Liver (tissue), 9 donors: ENCODE measurements around the gene MED29. TPM values are rescaled to one million over a fixed set of nuclear protein-coding genes. Genes with fewer than 3 reads are reported as not detected.

Experiments used
- DNase-seq: peaks from one replicate; pipeline ENCODE4 v3.0.0-alpha.2; 2017; ENCODE audit warnings: low spot score
- H3K27ac ChIP-seq, 2 donors: one replicate each; pipeline ENCODE4 v1.7.0; 2013; ENCODE audit warnings: inconsistent platforms in 2 of 2, low read length in 2 of 2, control low read depth in 1 of 2, low read depth in 1 of 2, mild to moderate bottlenecking in 1 of 2
- H3K27me3 ChIP-seq, 4 donors: one replicate each; pipeline versions ENCODE4 v1.6.1 to v1.7.0; 2013; ENCODE audit warnings: low read length in 3 of 4, inconsistent platforms in 1 of 4, mild to moderate bottlenecking in 1 of 4, moderate library complexity in 1 of 4; ENCODE audit not compliant: control insufficient read depth in 4 of 4, insufficient read depth in 4 of 4
- H3K36me3 ChIP-seq, 4 donors: one replicate each; pipeline versions ENCODE4 v1.6.1 to v1.7.0; 2013; ENCODE audit warnings: low read length in 3 of 4, mild to moderate bottlenecking in 3 of 4, low read depth in 1 of 4, moderate library complexity in 1 of 4; ENCODE audit not compliant: control insufficient read depth in 4 of 4, insufficient read depth in 3 of 4
- H3K4me1 ChIP-seq, 4 donors: one replicate each; pipeline versions ENCODE4 v1.6.1 to v1.7.0; 2013; ENCODE audit warnings: low read length in 3 of 4, mild to moderate bottlenecking in 3 of 4, moderate library complexity in 1 of 4; ENCODE audit not compliant: control insufficient read depth in 4 of 4, insufficient read depth in 4 of 4
- H3K4me3 ChIP-seq, 3 donors: one replicate each; pipeline versions ENCODE4 v1.6.1 to v1.7.0; 2013; ENCODE audit warnings: low read length in 3 of 3, control low read depth in 1 of 3, low read depth in 1 of 3, mild to moderate bottlenecking in 1 of 3
- H3K9ac ChIP-seq, 2 donors: one replicate each; pipeline ENCODE4 v1.7.0; 2013; ENCODE audit warnings: low read length in 2 of 2, mild to moderate bottlenecking in 2 of 2, moderate library complexity in 2 of 2, control low read depth in 1 of 2, low read depth in 1 of 2
- H3K9me3 ChIP-seq, 4 donors: one replicate each; pipeline versions ENCODE4 v1.6.1 to v1.7.0; 2013; ENCODE audit warnings: low read length in 3 of 4; ENCODE audit not compliant: control insufficient read depth in 4 of 4
- ATF3 ChIP-seq: IDR thresholded peaks from 2 replicates; pipeline ENCODE4 v1.6.1; 2016; ENCODE audit warnings: antibody characterized with exemption
- FOXA1 ChIP-seq: IDR thresholded peaks from 2 replicates; pipeline ENCODE4 v1.6.1; 2016; ENCODE audit warnings: antibody characterized with exemption
- HNF4A ChIP-seq, 2 donors: conservative IDR thresholded peaks; 2 replicates each; pipeline ENCODE4 v1.6.1; 2016; ENCODE audit warnings: antibody characterized with exemption in 2 of 2, mild to moderate bottlenecking in 2 of 2
- JUND ChIP-seq, 2 donors: IDR thresholded peaks; 2 replicates each; pipeline ENCODE4 v1.6.1; 2016; ENCODE audit warnings: antibody characterized with exemption in 2 of 2
- MAX ChIP-seq: IDR thresholded peaks from 2 replicates; pipeline ENCODE4 v1.6.1; 2016; ENCODE audit warnings: antibody characterized with exemption
- RAD21 ChIP-seq, 2 donors: IDR thresholded peaks; 2 replicates each; pipeline ENCODE4 v1.6.1; 2016; ENCODE audit warnings: antibody characterized with exemption in 2 of 2, mild to moderate bottlenecking in 2 of 2
- REST ChIP-seq: IDR thresholded peaks from 2 replicates; pipeline ENCODE4 v1.6.1; 2016; ENCODE audit warnings: antibody characterized with exemption, mild to moderate bottlenecking
- RXRA ChIP-seq, 2 donors: IDR thresholded peaks; 2 replicates each; pipeline ENCODE4 v1.6.1; 2017 to 2018; ENCODE audit warnings: antibody characterized with exemption in 2 of 2, mild to moderate bottlenecking in 1 of 2
- SP1 ChIP-seq: IDR thresholded peaks from 2 replicates; pipeline ENCODE4 v1.6.1; 2018; ENCODE audit warnings: antibody characterized with exemption, mild to moderate bottlenecking
- ZBTB33 ChIP-seq: IDR thresholded peaks from 2 replicates; pipeline ENCODE4 v1.6.1; 2016; ENCODE audit warnings: antibody characterized with exemption
- WGBS: extraction: QIAGEN DNeasy Blood & Tissue Kit; methylation state at CpG from one replicate; pipeline ENCODE4 v1.1.7; 2013; 5-methylcytosine and 5-hydroxymethylcytosine counted together
- polyA plus RNA-seq, 2 donors: library from polyadenylated mRNA; stranded (reverse) in 1 of 2; unstranded in 1 of 2; fragments of 200-250 nt in 1 of 2; fragments of >200 nt in 1 of 2; fragmentation: Nextera tagmentation in 1 of 2; extraction: Ambion mirVana in 1 of 2; gene quantifications; one replicate each; pipeline versions ENCODE4 v1.2.1 to v1.2.3, GENCODE V29; 2013 to 2015
- total RNA-seq, 2 donors: library from RNA; depleted of rRNA; stranded (reverse); fragments of >200 nt; gene quantifications; one replicate each; pipeline ENCODE4 v1.2.3, GENCODE V29; 2014
- donor health status: healthy.
- donor health status: healthy.
- donor health status: healthy.
- donor health status: healthy.
- donor health status: healthy.

Gene MED29
- total and polyA plus RNA-seq, 4 donors = 11.0 to 24.2 (median 17.4) TPM

- 2% methylated on average over 24 of the region's 24 CpGs for WGBS
- Histone ChIP-seq H3K4me3 (peak overlapping the region; percentile 15 to 67 (median 64)), H3K27ac (peak overlapping the region; percentile 55 to 89), H3K9me3 (no peaks in the 10 kb centered on the region), H3K9ac (peak overlapping the region; percentile 26 to 64), H3K36me3 (peaks cover 0 to 6% (median 0%) of the 10 kb centered on the region in 4 donors), H3K4me1 (peaks cover 5 to 32% (median 11%) of the 10 kb centered on the region in 4 donors), H3K27me3 (no peaks in the 10 kb centered on the region)
- DNase-seq = no peak
- TF ChIP-seq ZBTB33 (no peak), FOXA1 (no peak)
Measured at GRCh38 chr19:39412867-39413271, 21.7 kb downstream of the MED29 start.

- H3K27ac ChIP-seq = peak overlapping the region; percentile 55 to 89
- 16% methylated on average over 54 of the region's 54 CpGs for WGBS
- DNase-seq = no peak
- no peaks in the 10 kb centered on the region for H3K27me3 ChIP-seq
- no peak for TF ChIP-seq JUND (IDR thresholded peaks at IDR 0.05)
- TF ChIP-seq SP1 = no peak
- no peak for TF ChIP-seq FOXA1
- TF ChIP-seq RXRA (IDR thresholded peaks at IDR 0.05) = no peak
- no peak for TF ChIP-seq REST
- no peak for TF ChIP-seq HNF4A (conservative IDR thresholded peaks at IDR 0.05)
- TF ChIP-seq MAX = no peak
- H3K36me3 ChIP-seq = peaks cover 0 to under 1% (median 0%) of the 10 kb centered on the region in 4 donors
- H3K9me3 ChIP-seq = no peaks in the 10 kb centered on the region
- peak overlapping the region; percentile 15 to 67 (median 64) for H3K4me3 ChIP-seq
- H3K9ac ChIP-seq = peak overlapping the region; percentile 26 to 64
- peaks cover 5 to 32% (median 11%) of the 10 kb centered on the region in 4 donors for H3K4me1 ChIP-seq
Measured at GRCh38 chr19:39413272-39413910, 22.2 kb downstream of the MED29 start.

GRCh38 chr19:39413911-39414608 is 22.9 kb downstream of the MED29 start:
- H3K27me3 ChIP-seq = no peaks in the 10 kb centered on the region
- H3K27ac ChIP-seq = peak overlapping the region; percentile 55 to 89
- H3K9me3 ChIP-seq = no peaks in the 10 kb centered on the region
- DNase-seq = no peak
- H3K36me3 ChIP-seq = peaks cover 0 to 2% (median 0%) of the 10 kb centered on the region in 4 donors
- no peak overlapping the region for H3K9ac ChIP-seq
- TF ChIP-seq ATF3 (no peak), MAX (no peak), REST (no peak), RXRA (IDR thresholded peaks at IDR 0.05) (no peak), RAD21 (IDR thresholded peaks at IDR 0.05) (no peak), HNF4A (conservative IDR thresholded peaks at IDR 0.05) (no peak), ZBTB33 (no peak)
- H3K4me1 ChIP-seq = peaks cover 5 to 32% (median 11%) of the 10 kb centered on the region in 4 donors
- WGBS = 75% methylated on average over 18 of the region's 18 CpGs
- peak overlapping the region in 1 of 3 donors; percentile 67 for H3K4me3 ChIP-seq
